GM19193 (cell line): ENCODE results near the gene AGPAT3.

Experiments used
- POLR2A ChIP-seq: IDR thresholded peaks from 4 replicates; pipeline ENCODE4 v1.6.1; 2011; ENCODE audit not compliant: insufficient read depth, insufficient read length; ENCODE audit errors: extremely low read depth

AGPAT3 gene

GRCh38 chr21:43853851-43854772 is 10.9 kb upstream of the AGPAT3 start:
- no peak for TF ChIP-seq POLR2A

- no peak for TF ChIP-seq POLR2A
These were observed 10.0 kb upstream of the AGPAT3 start for GRCh38 chr21:43854773-43855633.

- TF ChIP-seq POLR2A = no peak
These were observed 9.1 kb upstream of the AGPAT3 start for GRCh38 chr21:43855955-43856354.

- no peak for TF ChIP-seq POLR2A
These were observed 6.0 kb upstream of the AGPAT3 start for GRCh38 chr21:43858806-43859648.

- TF ChIP-seq POLR2A = no peak
These were observed 5.2 kb upstream of the AGPAT3 start for GRCh38 chr21:43859747-43860214.

- TF ChIP-seq POLR2A = no peak
These were observed 3.3 kb upstream of the AGPAT3 start for GRCh38 chr21:43861706-43862105.

GRCh38 chr21:43864313-43864961 is 586 bp upstream of the AGPAT3 start:
- TF ChIP-seq POLR2A = peak; percentile 57

- TF ChIP-seq POLR2A = peak; percentile 26
These were observed 677 bp downstream of the AGPAT3 start for GRCh38 chr21:43865540-43866259.

- no peak for TF ChIP-seq POLR2A
These were observed 1.2 kb downstream of the AGPAT3 start for GRCh38 chr21:43866260-43866629.

- peak; percentile 52 for TF ChIP-seq POLR2A
These were observed 1.8 kb downstream of the AGPAT3 start for GRCh38 chr21:43866659-43867331.

- no peak for TF ChIP-seq POLR2A
These were observed 2.3 kb downstream of the AGPAT3 start for GRCh38 chr21:43867332-43867703.

GRCh38 chr21:43867948-43868347 is 2.9 kb downstream of the AGPAT3 start:
- TF ChIP-seq POLR2A = no peak

- TF ChIP-seq POLR2A = no peak
These were observed 3.4 kb downstream of the AGPAT3 start for GRCh38 chr21:43868461-43868860.
